ENCODE data around the gene NEK4. TPM values are rescaled to one million over a fixed set of nuclear protein-coding genes. Genes with fewer than 3 reads are reported as not detected.

The NEK4 gene
- total RNA-seq, 1 donor from 2014 or later = 15.1 TPM

DNA sequence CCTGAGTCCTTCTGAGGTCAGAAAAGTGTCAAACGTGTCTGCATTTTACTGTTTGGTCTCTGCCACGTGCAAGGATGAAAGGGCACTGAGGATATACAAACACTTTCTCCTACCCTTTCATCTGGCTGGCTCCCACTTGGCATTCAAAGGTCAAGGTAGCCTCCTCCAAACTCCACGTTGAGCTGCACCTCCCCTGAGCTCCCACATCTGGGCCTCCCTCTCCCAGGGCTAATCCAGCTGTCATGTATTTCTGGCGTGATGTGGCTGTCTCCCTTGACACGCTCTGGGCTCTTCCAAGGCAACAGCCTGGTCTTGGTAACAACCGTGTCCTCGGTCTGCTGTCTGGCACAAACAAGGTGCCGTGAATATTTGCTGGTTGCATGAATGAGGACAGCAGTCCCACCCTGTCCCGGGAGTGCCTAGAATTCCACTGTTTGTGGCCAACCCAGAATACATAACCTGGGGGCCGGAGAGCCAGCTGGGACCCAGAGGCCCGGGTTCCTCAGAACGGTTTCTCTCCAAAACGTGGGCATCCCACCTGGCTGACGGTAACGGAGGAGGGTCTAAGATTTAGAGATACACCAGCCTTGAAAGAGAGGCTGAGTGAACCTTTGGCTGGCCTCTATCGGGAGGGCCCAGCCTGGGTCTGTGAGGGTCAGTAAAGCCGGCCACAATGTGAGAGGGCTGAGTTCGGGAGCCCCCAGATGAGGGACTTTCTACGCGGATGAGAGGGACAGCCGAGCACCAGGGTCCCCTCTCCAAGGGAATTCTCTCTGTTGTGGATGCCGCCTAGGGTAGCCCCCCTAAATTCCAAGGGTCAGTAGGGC, 65.9 kb downstream of the NEK4 start:
- Mint-ChIP-seq H3K27ac (ENCODE audit: unreplicated experiment) (peak overlapping the region; percentile 91), H3K36me3 (ENCODE audit: low read depth, unreplicated experiment) (peaks cover 6% of the 10 kb centered on the region), H3K27me3 (ENCODE audit: low read depth, unreplicated experiment) (no peaks in the 10 kb centered on the region), H3K4me1 (ENCODE audit: low read depth, unreplicated experiment) (peaks cover 20% of the 10 kb centered on the region), H3K9me3 (ENCODE audit: unreplicated experiment) (no peaks in the 10 kb centered on the region), H3K4me3 (ENCODE audit: unreplicated experiment) (peak overlapping the region; percentile 97)
- FAIRE-seq (no peak), DNase-seq (ENCODE audit: low read depth) (peak; percentile 18)
- Histone ChIP-seq H3K27me3 (ENCODE audit: insufficient read depth, low read length) (no peaks in the 10 kb centered on the region), H3K4me3 (ENCODE audit: insufficient read depth, low read depth, low read length) (peak overlapping the region; percentile 86), H4K20me1 (ENCODE audit: insufficient read depth, low read length) (peaks cover 16% of the 10 kb centered on the region), H3K4me2 (ENCODE audit: low read length) (peak overlapping the region; percentile 100), H3K79me2 (ENCODE audit: insufficient read depth, low read length) (peaks cover 85% of the 10 kb centered on the region), H3K27ac (ENCODE audit: low read depth, low read length) (peak overlapping the region; percentile 90), H2AFZ (ENCODE audit: low read depth, low read length) (peak overlapping the region; percentile 99), H3K9me3 (ENCODE audit: insufficient read depth, low read depth, low read length) (no peaks in the 10 kb centered on the region), H3K36me3 (ENCODE audit: insufficient read depth, low read length) (peaks cover 21% of the 10 kb centered on the region), H3K4me1 (ENCODE audit: insufficient read depth, low read length) (peaks cover 24% of the 10 kb centered on the region), H3K9ac (ENCODE audit: low read length) (peak overlapping the region; percentile 99)
- TF ChIP-seq EZH2 (IDR thresholded peaks at IDR 0.05; ENCODE audit: insufficient read depth, low read length) = no peak
- TF ChIP-seq, protein P1, sequence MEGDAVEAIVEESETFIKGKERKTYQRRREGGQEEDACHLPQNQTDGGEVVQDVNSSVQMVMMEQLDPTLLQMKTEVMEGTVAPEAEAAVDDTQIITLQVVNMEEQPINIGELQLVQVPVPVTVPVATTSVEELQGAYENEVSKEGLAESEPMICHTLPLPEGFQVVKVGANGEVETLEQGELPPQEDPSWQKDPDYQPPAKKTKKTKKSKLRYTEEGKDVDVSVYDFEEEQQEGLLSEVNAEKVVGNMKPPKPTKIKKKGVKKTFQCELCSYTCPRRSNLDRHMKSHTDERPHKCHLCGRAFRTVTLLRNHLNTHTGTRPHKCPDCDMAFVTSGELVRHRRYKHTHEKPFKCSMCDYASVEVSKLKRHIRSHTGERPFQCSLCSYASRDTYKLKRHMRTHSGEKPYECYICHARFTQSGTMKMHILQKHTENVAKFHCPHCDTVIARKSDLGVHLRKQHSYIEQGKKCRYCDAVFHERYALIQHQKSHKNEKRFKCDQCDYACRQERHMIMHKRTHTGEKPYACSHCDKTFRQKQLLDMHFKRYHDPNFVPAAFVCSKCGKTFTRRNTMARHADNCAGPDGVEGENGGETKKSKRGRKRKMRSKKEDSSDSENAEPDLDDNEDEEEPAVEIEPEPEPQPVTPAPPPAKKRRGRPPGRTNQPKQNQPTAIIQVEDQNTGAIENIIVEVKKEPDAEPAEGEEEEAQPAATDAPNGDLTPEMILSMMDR (IDR thresholded peaks at IDR 0.05; ENCODE audit: insufficient read depth, low read depth, low read length) = no peak

DNA sequence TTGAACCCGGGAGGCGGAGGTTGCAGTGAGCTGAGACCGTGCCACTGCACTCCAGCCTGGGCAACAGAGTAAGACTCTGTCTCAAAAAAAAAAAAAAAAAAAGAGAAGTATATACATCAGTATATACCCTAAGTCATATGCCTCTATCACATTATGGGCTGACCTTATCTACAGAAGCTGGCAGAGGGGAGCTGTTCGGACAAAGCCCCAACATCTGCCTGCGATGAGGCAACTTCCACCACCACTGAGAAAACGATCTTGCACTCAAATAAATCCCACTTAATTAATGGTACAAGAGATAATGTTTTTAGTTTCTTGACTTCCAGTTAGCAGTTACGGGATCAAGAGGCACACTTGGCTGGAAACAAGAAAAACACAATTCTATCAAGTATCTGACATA, 67.4 kb downstream of the NEK4 start:
- Histone ChIP-seq H3K4me2 (ENCODE audit: low read length) (peak overlapping the region; percentile 100), H3K9me3 (ENCODE audit: insufficient read depth, low read depth, low read length) (no peaks in the 10 kb centered on the region), H3K9ac (ENCODE audit: low read length) (no peak overlapping the region), H3K27me3 (ENCODE audit: insufficient read depth, low read length) (no peaks in the 10 kb centered on the region), H3K36me3 (ENCODE audit: insufficient read depth, low read length) (peaks cover 13% of the 10 kb centered on the region), H2AFZ (ENCODE audit: low read depth, low read length) (no peak overlapping the region), H3K4me1 (ENCODE audit: insufficient read depth, low read length) (peaks cover 24% of the 10 kb centered on the region), H3K79me2 (ENCODE audit: insufficient read depth, low read length) (peaks cover 93% of the 10 kb centered on the region), H3K4me3 (ENCODE audit: insufficient read depth, low read depth, low read length) (peak overlapping the region; percentile 86), H4K20me1 (ENCODE audit: insufficient read depth, low read length) (peaks cover 16% of the 10 kb centered on the region), H3K27ac (ENCODE audit: low read depth, low read length) (no peak overlapping the region)
- H3K4me3 Mint-ChIP-seq (ENCODE audit: unreplicated experiment) = peak overlapping the region; percentile 97
- H3K27me3 Mint-ChIP-seq (ENCODE audit: low read depth, unreplicated experiment) = no peaks in the 10 kb centered on the region
- TF ChIP-seq, protein P1 (IDR thresholded peaks at IDR 0.05; ENCODE audit: insufficient read depth, low read depth, low read length) = no peak
- no peak for TF ChIP-seq EZH2 (IDR thresholded peaks at IDR 0.05; ENCODE audit: insufficient read depth, low read length)
- H3K4me1 Mint-ChIP-seq (ENCODE audit: low read depth, unreplicated experiment) = peaks cover 20% of the 10 kb centered on the region
- H3K27ac Mint-ChIP-seq (ENCODE audit: unreplicated experiment) = no peak overlapping the region
- FAIRE-seq (no peak), DNase-seq (ENCODE audit: low read depth) (no peak)
- no peaks in the 10 kb centered on the region for H3K9me3 Mint-ChIP-seq (ENCODE audit: unreplicated experiment)
- peaks cover 4% of the 10 kb centered on the region for H3K36me3 Mint-ChIP-seq (ENCODE audit: low read depth, unreplicated experiment)

DNA sequence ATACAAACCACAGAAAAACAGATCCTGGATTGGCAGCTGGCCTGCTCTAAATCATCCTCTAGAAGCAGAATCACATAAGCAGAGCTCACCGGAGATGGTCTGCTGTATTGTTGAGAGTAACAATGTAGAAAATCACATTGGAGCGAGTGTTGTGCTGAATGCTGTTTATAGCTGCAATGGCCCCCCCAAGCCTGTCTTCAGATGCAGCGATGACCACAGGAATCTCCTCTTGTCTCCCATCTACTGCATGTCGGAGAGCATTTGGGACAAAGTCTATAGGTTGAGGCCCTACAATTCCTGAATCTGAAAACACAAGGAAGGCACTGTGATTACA, 73.1 kb downstream of the NEK4 start:
- no peaks in the 10 kb centered on the region for H3K27me3 Mint-ChIP-seq (ENCODE audit: low read depth, unreplicated experiment)
- H3K9me3 ChIP-seq (ENCODE audit: insufficient read depth, low read depth, low read length) = no peaks in the 10 kb centered on the region
- H3K4me3 Mint-ChIP-seq (ENCODE audit: unreplicated experiment) = no peak overlapping the region
- H3K36me3 Mint-ChIP-seq (ENCODE audit: low read depth, unreplicated experiment) = peaks cover 18% of the 10 kb centered on the region
- peaks cover 51% of the 10 kb centered on the region for H4K20me1 ChIP-seq (ENCODE audit: insufficient read depth, low read length)
- no peak overlapping the region for H3K4me3 ChIP-seq (ENCODE audit: insufficient read depth, low read depth, low read length)
- H3K9me3 Mint-ChIP-seq (ENCODE audit: unreplicated experiment) = no peaks in the 10 kb centered on the region
- no peak for FAIRE-seq
- no peak for DNase-seq (ENCODE audit: low read depth)
- peak overlapping the region; percentile 36 for H3K27ac Mint-ChIP-seq (ENCODE audit: unreplicated experiment)
- H3K27ac ChIP-seq (ENCODE audit: low read depth, low read length) = peak overlapping the region; percentile 3
- H3K4me1 Mint-ChIP-seq (ENCODE audit: low read depth, unreplicated experiment) = peaks cover 25% of the 10 kb centered on the region
- no peak overlapping the region for H3K9ac ChIP-seq (ENCODE audit: low read length)
- H3K27me3 ChIP-seq (ENCODE audit: insufficient read depth, low read length) = no peaks in the 10 kb centered on the region
- H3K36me3 ChIP-seq (ENCODE audit: insufficient read depth, low read length) = peaks cover 59% of the 10 kb centered on the region
- H3K79me2 ChIP-seq (ENCODE audit: insufficient read depth, low read length) = peaks cover 48% of the 10 kb centered on the region
- H2AFZ ChIP-seq (ENCODE audit: low read depth, low read length) = no peak overlapping the region
- TF ChIP-seq, protein P1 (IDR thresholded peaks at IDR 0.05; ENCODE audit: insufficient read depth, low read depth, low read length) = no peak
- TF ChIP-seq EZH2 (IDR thresholded peaks at IDR 0.05; ENCODE audit: insufficient read depth, low read length) = no peak
- H3K4me1 ChIP-seq (ENCODE audit: insufficient read depth, low read length) = no peaks in the 10 kb centered on the region
- no peak overlapping the region for H3K4me2 ChIP-seq (ENCODE audit: low read length)

Data from astrocyte (in vitro differentiated cells and primary cell).